ENCODE results near the gene SAP30BP. TPM values are rescaled to one million over a fixed set of nuclear protein-coding genes. Genes with fewer than 3 reads are reported as not detected.

SAP30BP gene
- total RNA-seq: 41.2 and 44.9 TPM in 2 replicates

DNA sequence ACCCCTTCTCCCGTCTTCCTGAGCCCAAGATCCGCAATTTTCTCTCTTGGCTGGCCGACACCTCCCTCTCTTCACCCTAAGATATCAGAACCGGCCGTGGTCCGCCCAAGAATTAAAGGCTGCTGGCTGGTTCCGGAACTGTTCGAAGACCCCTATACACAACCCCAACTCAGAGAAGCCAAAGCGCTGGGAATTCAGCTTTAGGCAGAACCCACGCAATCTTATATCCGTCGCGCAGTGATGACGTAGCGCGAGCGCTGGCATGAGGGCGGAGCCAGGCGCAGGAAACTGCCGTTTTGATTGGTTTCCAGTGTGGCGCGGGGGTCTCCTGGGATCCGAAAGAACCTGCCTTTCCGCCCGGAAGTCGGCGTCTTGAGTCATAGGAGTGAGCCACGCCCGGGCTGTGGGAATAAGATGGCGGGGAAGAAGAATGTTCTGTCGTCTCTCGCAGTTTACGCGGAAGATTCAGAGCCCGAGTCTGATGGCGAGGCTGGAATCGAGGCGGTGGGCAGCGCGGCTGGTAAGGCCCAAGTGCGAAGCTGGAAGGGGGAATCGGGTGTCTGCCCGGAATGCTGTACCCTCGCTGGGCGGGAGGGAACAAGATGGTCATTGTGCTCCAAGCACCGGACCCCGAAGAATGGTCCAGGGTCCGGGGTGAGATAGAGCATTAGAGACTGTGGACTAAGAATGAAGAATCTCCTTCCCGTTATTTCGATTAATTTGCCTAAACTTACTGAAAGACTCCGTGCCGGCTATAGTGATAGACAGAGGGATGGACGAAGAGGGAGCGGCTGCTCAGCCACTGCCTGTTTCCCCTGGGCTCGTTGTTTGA lies at the start of gene SAP30BP, which contains the start of gene RECQL5:
TSS of gene SAP30BP (plus strand) at position 380 of the 832 bp plus-strand sequence. CDS start at position 415, 35 bp downstream.
TSS of gene RECQL5 (minus strand) at position 196 of the 832 bp plus-strand sequence. CDS start 597 bp downstream, outside the sequence.
- peak; percentile 94 to 98 for DNase-seq (ENCODE audit: low read depth in 2 of 2)

DNA sequence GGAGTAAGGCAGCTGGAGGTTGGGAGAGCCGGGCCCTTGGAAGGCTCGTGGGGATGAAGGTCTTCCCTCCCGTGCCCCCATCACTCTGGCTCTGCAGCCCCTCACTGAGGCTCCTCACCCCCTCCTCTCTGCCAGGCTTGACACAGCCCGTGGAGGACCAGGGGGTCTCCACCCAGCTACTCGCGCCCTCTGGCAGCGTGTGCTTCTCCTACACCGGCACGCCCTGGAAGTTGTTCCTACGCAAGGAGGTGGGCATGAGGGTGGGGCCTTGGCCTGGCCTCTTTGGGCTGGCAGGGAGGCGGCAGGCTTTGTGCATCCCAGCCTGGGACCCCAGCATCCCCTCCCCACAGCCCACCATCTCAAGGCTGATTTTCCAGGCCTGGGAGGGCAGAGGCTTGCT lies 49.5 kb upstream of the SAP30BP start:
- DNase-seq (ENCODE audit: low read depth in 2 of 2): no peak

- peak; percentile 6 to 53 for DNase-seq (ENCODE audit: low read depth in 2 of 2)
These were observed 47.4 kb upstream of the SAP30BP start for GRCh38 chr17:75619506-75620431.

DNA sequence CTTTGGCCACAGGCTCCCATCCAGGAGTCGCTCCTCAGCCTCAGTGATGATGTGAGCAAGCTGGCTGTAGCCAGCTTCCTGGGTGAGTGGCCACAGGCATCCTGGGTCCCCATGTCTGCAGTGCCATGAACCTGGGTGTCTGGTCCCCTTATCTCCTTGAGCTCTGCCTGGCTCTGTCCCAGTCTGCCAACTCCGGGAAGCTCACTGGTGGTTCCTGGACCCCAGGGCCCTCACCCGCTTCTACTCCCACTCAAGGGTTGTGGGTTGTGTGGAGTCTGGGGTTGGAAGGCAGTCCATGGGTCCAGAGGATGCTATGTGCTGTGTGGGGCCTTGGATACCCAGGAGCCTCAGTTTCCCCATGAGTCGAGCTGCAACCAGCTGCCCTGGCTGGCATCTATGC lies 45.6 kb upstream of the SAP30BP start:
- no peak for DNase-seq (ENCODE audit: low read depth in 2 of 2)

GRCh38 chr17:75622076-75622475 lies 45.1 kb upstream of the SAP30BP start:
- DNase-seq (ENCODE audit: low read depth in 2 of 2): no peak

DNA sequence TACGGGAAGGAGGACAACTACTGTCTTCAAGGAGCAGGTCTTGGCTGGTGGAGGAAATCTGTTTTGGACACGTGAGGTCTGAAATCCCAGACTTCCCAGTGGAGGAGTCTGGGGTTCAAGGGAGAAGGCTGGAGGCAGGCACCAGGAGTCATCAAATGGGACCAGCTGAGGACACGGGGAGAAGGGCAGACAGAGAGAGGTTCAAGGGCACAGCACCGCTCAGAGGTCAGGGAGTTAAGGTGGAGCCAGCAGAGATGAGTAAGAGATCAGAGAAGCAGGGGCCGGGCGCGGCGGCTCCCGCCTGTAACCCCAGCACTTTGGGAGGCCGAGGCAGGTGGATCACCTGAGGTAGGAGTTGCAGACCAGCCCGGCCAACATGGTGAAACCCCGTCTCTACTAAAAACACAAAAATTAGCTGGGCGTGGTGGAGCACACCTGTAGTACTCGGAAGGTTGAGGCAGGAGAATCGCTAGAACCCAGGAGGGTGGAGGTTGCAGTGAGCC lies 44.3 kb upstream of the SAP30BP start:
- DNase-seq (ENCODE audit: low read depth in 2 of 2): no peak

GRCh38 chr17:75623386-75623785 lies 43.8 kb upstream of the SAP30BP start:
- no peak for DNase-seq (ENCODE audit: low read depth in 2 of 2)

- DNase-seq (ENCODE audit: low read depth in 2 of 2): no peak
These were observed 43.1 kb upstream of the SAP30BP start for GRCh38 chr17:75624021-75624420.

- DNase-seq (ENCODE audit: low read depth in 2 of 2): no peak
These were observed 42.3 kb upstream of the SAP30BP start for GRCh38 chr17:75624714-75625345.

DNA sequence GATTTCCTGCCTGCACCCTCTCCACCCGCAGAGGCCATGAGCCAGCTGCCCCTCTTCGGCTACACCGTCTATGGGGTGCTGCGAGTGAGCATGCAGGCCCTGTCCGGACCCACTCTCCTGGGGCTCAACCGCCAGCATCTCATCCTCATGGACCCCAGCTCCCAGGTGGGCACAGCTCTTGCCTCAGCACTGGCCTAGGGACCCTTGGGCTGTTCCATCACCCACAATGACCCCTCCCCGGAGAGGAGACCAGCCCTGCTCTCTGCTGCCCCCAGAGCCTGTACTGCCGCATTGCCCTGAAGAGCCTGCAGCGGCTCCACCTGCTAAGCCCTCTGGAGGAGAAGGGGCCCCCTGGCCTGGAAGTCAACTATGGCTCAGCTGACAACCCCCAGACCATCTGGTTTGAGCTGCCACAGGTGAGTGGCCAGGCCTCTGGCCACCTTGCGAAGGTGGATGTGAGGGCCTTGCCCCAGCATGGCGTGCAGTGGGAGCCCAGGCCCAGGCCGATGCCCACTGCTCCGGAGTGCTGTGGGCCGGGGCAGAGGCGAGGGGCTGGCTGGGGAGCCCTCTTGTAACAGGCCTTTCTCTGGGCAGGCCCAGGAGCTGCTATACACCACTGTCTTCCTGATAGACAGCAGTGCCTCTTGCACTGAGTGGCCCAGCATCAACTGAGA lies 41.2 kb upstream of the SAP30BP start:
- peak in 1 of 2 donors; percentile 26 for DNase-seq (ENCODE audit: low read depth in 2 of 2)

DNA sequence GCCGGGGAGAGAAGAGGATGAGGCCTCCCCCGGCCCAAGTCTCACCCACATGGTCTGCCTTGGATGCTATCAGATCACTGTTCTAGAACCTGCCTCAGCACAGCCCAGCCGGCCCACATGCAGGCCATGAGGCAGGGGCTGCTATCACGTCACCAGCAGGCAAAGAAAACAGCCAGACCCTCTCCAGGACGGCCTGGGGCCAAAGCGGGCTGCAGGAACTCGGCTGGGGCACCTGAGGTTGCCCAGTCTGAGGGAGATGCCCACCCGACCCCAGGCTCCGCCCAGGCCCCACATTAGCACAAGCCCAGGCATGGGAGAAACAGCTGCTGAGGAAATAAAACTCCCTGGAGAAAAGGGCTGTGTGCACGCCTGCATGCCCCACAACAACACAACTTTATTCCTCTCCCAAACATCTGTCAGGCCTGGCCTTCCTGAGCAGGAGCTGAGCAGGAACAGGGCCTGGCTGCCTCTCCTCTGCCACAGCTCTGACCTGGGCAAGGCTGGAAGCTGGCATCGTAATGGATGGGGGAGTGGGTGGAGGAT lies 40.6 kb upstream of the SAP30BP start:
- DNase-seq (ENCODE audit: low read depth in 2 of 2): no peak

DNA sequence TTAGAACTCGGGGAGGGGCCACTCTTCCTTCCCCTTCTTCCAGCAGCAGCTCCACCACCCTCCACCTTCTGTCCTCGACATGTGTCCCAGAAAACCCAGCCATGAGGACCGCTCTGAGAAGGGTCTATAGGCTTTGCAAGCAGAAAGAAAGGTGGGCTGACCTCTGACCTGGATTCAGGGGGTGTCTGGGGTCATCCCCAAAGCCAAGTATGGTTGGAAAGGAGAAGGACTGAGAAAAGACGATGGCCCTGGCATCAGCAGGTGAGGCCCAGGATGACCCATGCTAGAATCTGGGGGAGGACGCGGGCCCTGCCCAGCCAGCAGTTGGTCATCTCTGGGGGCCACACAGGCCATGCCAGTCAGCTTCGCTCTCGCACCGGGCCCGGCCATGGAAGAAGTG lies 40.0 kb upstream of the SAP30BP start:
- DNase-seq (ENCODE audit: low read depth in 2 of 2): no peak

DNA sequence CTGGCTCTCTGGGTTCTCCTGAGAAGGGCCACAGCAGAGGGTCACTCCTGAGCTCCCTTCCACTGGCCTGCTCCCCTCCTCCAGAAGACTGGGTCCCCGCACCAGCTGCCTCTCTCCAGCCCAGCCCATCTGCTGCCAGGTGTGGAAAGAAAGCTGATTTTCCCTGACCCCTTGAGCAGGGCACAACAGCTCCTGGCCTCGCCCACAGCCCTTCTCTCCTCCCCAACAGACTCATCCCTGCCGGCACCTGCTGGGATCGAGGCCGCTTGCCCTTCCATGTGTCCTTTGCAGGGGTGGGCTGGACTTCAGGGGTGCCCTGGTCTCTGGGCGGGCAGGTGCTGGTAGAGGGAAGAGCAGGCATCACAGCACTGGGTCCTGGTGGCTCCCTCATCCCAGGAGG lies 38.7 kb upstream of the SAP30BP start:
- no peak for DNase-seq (ENCODE audit: low read depth in 2 of 2)

DNA sequence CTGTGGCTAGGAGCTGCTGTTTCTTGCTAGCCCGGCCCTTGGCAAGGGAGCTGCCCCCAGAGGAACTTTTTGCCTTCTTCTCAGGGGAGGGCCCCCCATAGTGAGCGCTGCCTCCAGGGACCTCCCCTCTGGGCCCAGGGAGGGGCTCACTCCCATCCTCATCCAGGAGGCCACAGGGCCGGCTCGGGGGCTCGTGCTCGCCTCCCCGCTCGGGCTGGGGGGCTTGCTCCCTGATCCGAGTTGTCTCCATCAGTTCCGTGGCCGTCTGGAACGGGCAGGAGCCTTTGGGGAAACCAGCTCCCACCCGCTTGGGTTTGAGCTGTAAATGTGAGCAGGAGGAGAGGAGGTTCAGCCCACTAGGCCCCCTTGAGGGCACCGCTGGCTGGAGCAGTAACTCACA lies 38.0 kb upstream of the SAP30BP start:
- no peak for DNase-seq (ENCODE audit: low read depth in 2 of 2)

GRCh38 chr17:75630071-75630917 lies 36.8 kb upstream of the SAP30BP start:
- DNase-seq (ENCODE audit: low read depth in 2 of 2): no peak

DNA sequence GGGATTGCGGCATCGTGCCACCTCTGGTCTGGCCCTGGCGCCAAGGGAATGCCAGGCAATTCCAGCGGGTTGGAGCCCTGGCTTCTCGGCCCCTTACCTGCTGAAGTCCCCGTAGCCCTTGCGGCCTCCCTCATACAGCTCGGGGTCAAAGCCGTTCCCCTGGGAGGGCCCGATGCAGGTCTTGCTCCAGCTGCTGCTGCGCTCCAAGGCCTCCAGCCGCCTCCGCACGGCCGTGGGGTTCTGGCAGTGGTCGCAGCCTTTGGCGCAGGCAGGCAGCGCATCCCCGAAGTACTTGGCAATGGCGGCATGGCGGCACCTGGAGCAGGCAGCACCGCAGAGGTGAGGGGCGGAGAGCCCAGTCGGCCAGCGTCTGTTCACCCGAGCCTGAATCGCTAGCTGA lies 35.8 kb upstream of the SAP30BP start:
- DNase-seq (ENCODE audit: low read depth in 2 of 2): no peak

GRCh38 chr17:75632428-75632827 lies 34.7 kb upstream of the SAP30BP start:
- DNase-seq (ENCODE audit: low read depth in 2 of 2): no peak

GRCh38 chr17:75632863-75633485 lies 34.2 kb upstream of the SAP30BP start, which contains the start of gene SMIM5:
Gene SMIM5, plus strand, starts transcription at chr17:75633434. Its CDS starts 6,768 bp downstream, at chr17:75640202.
- peak; percentile 50 to 78 for DNase-seq (ENCODE audit: low read depth in 2 of 2)
